Measurements from ENCODE around the gene BAG2.

Gene BAG2

DNA sequence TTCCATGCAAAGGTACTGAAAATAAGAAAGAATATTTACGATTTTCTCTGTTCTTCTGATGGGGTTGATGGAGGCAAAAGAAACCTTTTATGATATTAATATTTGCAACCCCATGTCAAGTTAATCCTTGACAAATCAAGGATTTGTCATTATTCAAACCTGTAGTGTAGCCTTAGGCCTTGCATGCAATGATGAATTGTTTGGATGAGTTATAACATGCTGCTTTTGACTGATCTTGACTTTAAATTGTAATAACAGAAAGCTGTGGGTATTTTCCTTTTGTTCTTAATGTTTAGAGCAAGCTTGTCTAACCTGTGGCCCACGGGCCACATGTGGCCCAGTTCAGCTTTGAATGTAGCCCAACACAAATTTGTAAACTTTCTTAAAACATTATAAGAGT lies 13.0 kb upstream of the BAG2 start:
- Mint-ChIP-seq H3K9me3 (peaks cover 4% of the 10 kb centered on the region), H3K4me3 (no peak overlapping the region), H3K27ac (no peak overlapping the region), H3K4me1 (peaks cover 9% of the 10 kb centered on the region), H3K27me3 (no peaks in the 10 kb centered on the region), H3K36me3 (ENCODE audit: low read depth) (peaks cover 36% of the 10 kb centered on the region)
- DNase-seq: no peak
- no peak for ATAC-seq

DNA sequence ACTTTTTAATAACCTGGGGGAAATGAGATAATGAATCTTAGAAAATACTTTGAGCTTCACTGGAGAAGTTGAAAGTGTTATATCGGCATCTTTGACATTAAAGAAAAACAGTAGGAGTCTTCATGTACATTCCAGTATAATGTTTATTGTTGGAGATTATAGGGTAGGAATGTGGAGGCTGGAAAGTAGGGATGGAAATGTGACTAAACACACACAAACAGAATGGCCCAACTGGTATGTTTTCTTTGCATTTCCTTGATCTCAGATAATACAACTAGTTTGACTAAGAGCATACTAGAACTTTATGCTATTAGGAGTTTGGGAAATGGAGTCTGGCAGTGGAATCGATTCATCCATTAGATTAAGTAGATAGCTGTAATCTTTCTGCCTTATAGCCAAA lies 10.1 kb upstream of the BAG2 start:
- DNase-seq (no peak), ATAC-seq (no peak)
- H3K4me3 Mint-ChIP-seq: no peak overlapping the region
- H3K4me1 Mint-ChIP-seq: peaks cover 9% of the 10 kb centered on the region
- H3K27me3 Mint-ChIP-seq: no peaks in the 10 kb centered on the region
- H3K9me3 Mint-ChIP-seq: peaks cover 16% of the 10 kb centered on the region
- no peak overlapping the region for H3K27ac Mint-ChIP-seq
- peaks cover 50% of the 10 kb centered on the region for H3K36me3 Mint-ChIP-seq (ENCODE audit: low read depth)

- Mint-ChIP-seq H3K27me3 (no peaks in the 10 kb centered on the region), H3K36me3 (ENCODE audit: low read depth) (peaks cover 53% of the 10 kb centered on the region), H3K4me3 (no peak overlapping the region), H3K4me1 (peaks cover 9% of the 10 kb centered on the region), H3K9me3 (peaks cover 16% of the 10 kb centered on the region), H3K27ac (no peak overlapping the region)
- ATAC-seq (no peak), DNase-seq (no peak)
These were observed 9.6 kb upstream of the BAG2 start for GRCh38 chr6:57162516-57162915.

- H3K27ac Mint-ChIP-seq: no peak overlapping the region
- ATAC-seq: no peak
These were observed 8.2 kb upstream of the BAG2 start for GRCh38 chr6:57163956-57164355.

GRCh38 chr6:57165080-57165479 lies 7.0 kb upstream of the BAG2 start:
- peaks cover 46% of the 10 kb centered on the region for H3K36me3 Mint-ChIP-seq (ENCODE audit: low read depth)
- no peaks in the 10 kb centered on the region for H3K27me3 Mint-ChIP-seq
- H3K9me3 Mint-ChIP-seq: peaks cover 16% of the 10 kb centered on the region
- H3K4me1 Mint-ChIP-seq: no peaks in the 10 kb centered on the region
- ATAC-seq (no peak), DNase-seq (no peak)
- H3K4me3 Mint-ChIP-seq: no peak overlapping the region
- H3K27ac Mint-ChIP-seq: no peak overlapping the region

More at GRCh38 chr6:57163956-57164355, 8.2 kb upstream of the BAG2 start:
- H3K9me3 Mint-ChIP-seq: peaks cover 16% of the 10 kb centered on the region
- no peaks in the 10 kb centered on the region for H3K4me1 Mint-ChIP-seq
- DNase-seq: no peak
- peaks cover 48% of the 10 kb centered on the region for H3K36me3 Mint-ChIP-seq (ENCODE audit: low read depth)
- H3K27me3 Mint-ChIP-seq: no peaks in the 10 kb centered on the region
- no peak overlapping the region for H3K4me3 Mint-ChIP-seq

- DNase-seq (peak; percentile 31), ATAC-seq (no peak)
- Mint-ChIP-seq H3K9me3 (no peaks in the 10 kb centered on the region), H3K4me1 (peaks cover 33% of the 10 kb centered on the region), H3K27ac (peak overlapping the region; percentile 90), H3K4me3 (peak overlapping the region; percentile 91), H3K36me3 (ENCODE audit: low read depth) (peaks cover 5% of the 10 kb centered on the region), H3K27me3 (no peaks in the 10 kb centered on the region)
These were observed 1.1 kb downstream of the BAG2 start for GRCh38 chr6:57173056-57173885.

DNA sequence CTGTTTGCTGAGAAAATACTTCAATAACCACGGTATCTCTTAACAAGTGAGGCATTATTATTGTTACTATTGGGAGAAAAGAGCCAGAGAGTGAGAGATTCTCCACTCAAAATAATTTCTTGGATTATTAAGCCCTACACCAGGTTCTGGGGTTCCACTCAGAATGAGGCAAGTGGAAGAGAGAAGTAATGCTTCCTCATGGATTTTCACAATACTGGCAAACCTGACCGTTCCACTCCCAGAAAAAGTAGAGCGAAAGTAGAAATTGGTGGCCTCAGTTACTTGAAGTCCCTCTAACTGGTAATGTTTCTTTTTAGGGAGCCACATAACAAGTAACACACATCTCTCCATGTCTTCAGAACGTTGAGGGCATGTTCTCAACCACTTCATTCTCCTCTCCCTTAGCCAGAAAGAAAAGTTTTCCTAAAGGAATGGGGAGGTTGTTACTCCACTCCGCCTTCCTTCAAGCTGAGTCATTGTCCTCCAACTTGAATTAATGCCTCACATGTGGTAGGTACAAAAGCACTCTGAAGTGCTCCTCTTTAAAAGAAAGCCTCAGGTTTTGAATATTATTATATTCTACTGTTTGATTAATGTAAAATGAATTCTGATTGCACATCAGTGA lies 1.9 kb downstream of the BAG2 start:
- Mint-ChIP-seq H3K36me3 (ENCODE audit: low read depth) (peaks cover 7% of the 10 kb centered on the region), H3K27ac (peak overlapping the region; percentile 47), H3K27me3 (no peaks in the 10 kb centered on the region), H3K9me3 (no peaks in the 10 kb centered on the region), H3K4me1 (peaks cover 33% of the 10 kb centered on the region), H3K4me3 (peak overlapping the region; percentile 91)
- ATAC-seq (no peak), DNase-seq (no peak)

DNA sequence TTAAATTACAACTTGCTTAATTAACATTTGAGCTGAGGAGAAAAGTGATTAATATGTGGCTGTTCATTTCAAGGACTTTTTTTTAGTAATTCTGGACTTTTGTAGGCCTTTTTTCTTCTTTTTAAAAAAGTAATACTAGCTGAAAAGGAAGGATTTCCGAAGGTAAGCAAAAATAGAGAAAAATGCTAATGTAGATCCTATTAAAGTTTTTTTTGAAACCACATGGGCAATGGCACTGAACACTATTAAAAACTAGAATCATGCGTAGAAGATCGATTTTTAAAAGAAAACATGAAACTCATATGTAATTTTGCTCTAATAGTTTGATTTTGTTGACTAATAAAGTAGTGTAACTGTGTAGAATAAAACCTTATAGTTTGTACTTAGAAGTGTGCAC lies 2.4 kb downstream of the BAG2 start:
- H3K36me3 Mint-ChIP-seq (ENCODE audit: low read depth): peaks cover 7% of the 10 kb centered on the region
- DNase-seq: no peak
- no peak overlapping the region for H3K27ac Mint-ChIP-seq
- H3K4me1 Mint-ChIP-seq: peaks cover 33% of the 10 kb centered on the region
- no peaks in the 10 kb centered on the region for H3K27me3 Mint-ChIP-seq
- peak overlapping the region; percentile 91 for H3K4me3 Mint-ChIP-seq
- ATAC-seq: no peak
- no peaks in the 10 kb centered on the region for H3K9me3 Mint-ChIP-seq

DNA sequence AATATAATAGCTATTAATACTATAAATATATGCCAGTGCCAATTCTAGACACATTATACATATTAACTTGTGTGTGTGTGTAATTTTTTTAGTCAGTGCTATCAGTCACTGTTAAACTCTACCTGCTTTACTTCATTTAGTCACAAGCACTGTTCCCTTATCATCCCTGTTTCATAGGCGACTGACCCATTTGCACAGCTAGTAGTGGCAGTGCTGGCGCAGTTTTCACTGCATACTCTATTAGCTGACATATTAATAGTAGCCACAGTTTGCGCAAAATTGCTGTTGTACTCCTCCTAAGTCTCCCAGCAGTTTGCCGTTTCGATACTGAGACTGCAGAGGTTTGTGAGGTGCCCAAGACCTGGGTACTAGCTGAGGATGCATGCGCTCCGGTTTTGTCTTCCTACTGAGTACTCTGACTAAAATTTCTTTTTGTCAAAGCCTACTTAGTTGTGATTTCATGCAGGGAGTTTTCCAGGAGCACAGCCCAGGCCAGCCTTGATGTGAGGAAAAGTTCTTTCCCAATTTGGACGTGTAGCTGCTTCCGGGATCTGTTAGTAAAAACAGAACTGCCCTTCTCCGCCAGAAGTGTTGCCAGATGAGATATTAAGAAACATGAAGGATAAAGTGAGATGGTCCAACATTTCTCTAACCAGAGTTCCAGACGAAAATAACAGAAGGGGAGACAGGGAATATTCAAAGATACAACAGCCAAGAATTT lies 5.6 kb downstream of the BAG2 start:
- ATAC-seq (no peak), DNase-seq (no peak)
- peaks cover 10% of the 10 kb centered on the region for H3K36me3 Mint-ChIP-seq (ENCODE audit: low read depth)
- H3K4me1 Mint-ChIP-seq: peaks cover 25% of the 10 kb centered on the region
- H3K9me3 Mint-ChIP-seq: no peaks in the 10 kb centered on the region
- no peak overlapping the region for H3K27ac Mint-ChIP-seq
- H3K4me3 Mint-ChIP-seq: no peak overlapping the region
- no peaks in the 10 kb centered on the region for H3K27me3 Mint-ChIP-seq

DNA sequence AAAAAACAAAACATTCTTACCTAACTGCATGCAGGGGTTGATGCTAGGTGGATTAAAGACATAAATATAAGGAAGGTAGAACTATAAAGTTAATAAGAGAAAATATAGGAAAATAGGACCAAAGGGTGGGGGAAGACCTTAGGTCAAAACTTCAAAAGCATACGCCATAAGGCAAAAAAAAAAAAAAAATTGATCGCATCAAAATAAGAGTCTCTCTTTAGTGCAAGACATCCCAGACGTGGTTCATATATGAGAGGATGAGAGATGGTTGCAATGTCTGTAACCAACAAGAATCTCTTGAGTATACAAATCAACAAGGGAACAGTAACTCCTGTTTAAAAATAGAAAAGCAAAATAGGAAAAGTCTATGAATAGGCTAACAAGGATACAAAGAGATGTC lies 8.5 kb downstream of the BAG2 start:
- Mint-ChIP-seq H3K4me3 (no peak overlapping the region), H3K4me1 (peaks cover 3% of the 10 kb centered on the region), H3K9me3 (no peaks in the 10 kb centered on the region), H3K27ac (no peak overlapping the region), H3K27me3 (no peaks in the 10 kb centered on the region), H3K36me3 (ENCODE audit: low read depth) (peaks cover 25% of the 10 kb centered on the region)
- DNase-seq: no peak
- ATAC-seq: no peak

GRCh38 chr6:57182017-57182432 lies 9.9 kb downstream of the BAG2 start:
- no peaks in the 10 kb centered on the region for H3K27me3 Mint-ChIP-seq
- peaks cover 28% of the 10 kb centered on the region for H3K36me3 Mint-ChIP-seq (ENCODE audit: low read depth)
- no peak overlapping the region for H3K4me3 Mint-ChIP-seq
- DNase-seq (no peak), ATAC-seq (no peak)
- H3K9me3 Mint-ChIP-seq: no peaks in the 10 kb centered on the region
- H3K27ac Mint-ChIP-seq: no peak overlapping the region
- H3K4me1 Mint-ChIP-seq: peaks cover 3% of the 10 kb centered on the region

DNA sequence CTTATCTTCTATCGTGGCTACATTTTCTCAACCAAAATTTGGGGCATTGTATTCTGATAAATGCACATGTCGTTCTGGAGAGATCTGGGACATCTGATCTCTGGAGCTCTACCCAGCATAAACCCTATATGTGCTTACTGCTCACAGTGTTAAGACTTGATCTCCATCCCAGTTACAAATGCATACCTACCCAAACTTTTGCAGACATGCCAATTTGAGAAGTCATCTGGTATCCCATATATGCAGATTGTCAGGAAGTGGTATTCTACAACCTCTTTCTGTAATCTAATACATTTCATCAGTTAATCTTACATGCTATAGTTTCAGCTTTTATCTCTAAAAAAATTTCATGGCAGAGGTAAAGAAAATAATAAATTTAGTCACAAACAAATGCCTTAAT lies 11.2 kb downstream of the BAG2 start:
- H3K4me1 Mint-ChIP-seq: no peaks in the 10 kb centered on the region
- H3K9me3 Mint-ChIP-seq: no peaks in the 10 kb centered on the region
- ATAC-seq: no peak
- peaks cover 28% of the 10 kb centered on the region for H3K36me3 Mint-ChIP-seq (ENCODE audit: low read depth)
- no peak overlapping the region for H3K27ac Mint-ChIP-seq
- H3K27me3 Mint-ChIP-seq: no peaks in the 10 kb centered on the region
- no peak overlapping the region for H3K4me3 Mint-ChIP-seq
- no peak for DNase-seq

DNA sequence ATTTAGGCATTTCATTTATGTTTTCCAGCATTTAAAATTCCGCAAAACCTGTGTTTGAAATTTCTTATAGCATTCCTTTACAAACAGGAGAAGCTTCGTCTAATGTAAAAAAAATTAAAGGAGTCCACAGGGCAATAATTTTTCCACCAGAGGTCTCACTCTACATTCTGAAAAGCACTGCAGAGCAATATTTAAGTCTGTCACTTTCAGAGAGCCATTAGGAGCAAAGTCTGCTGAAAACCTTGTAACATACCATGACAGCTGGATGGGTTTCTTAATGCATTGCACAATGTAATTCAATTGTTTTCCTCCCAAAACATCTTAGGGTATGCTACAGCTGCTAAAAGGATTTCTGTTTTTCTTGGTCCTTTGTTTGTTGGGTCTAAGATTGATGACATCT lies 18.0 kb downstream of the BAG2 start:
- H3K4me3 Mint-ChIP-seq: no peak overlapping the region
- ATAC-seq (no peak), DNase-seq (no peak)
- no peaks in the 10 kb centered on the region for H3K27me3 Mint-ChIP-seq
- peaks cover 13% of the 10 kb centered on the region for H3K36me3 Mint-ChIP-seq (ENCODE audit: low read depth)
- H3K27ac Mint-ChIP-seq: no peak overlapping the region
- no peaks in the 10 kb centered on the region for H3K9me3 Mint-ChIP-seq
- H3K4me1 Mint-ChIP-seq: no peaks in the 10 kb centered on the region

GRCh38 chr6:57193177-57193576 lies 21.1 kb downstream of the BAG2 start:
- DNase-seq (no peak), ATAC-seq (no peak)
- H3K27ac Mint-ChIP-seq: no peak overlapping the region

GRCh38 chr6:57195457-57195856 lies 23.3 kb downstream of the BAG2 start:
- no peak overlapping the region for H3K27ac Mint-ChIP-seq
- ATAC-seq: no peak
- no peak overlapping the region for H3K4me3 Mint-ChIP-seq
- no peaks in the 10 kb centered on the region for H3K27me3 Mint-ChIP-seq
- no peaks in the 10 kb centered on the region for H3K4me1 Mint-ChIP-seq
- no peak for DNase-seq
- H3K9me3 Mint-ChIP-seq: no peaks in the 10 kb centered on the region
- H3K36me3 Mint-ChIP-seq (ENCODE audit: low read depth): peaks cover 3% of the 10 kb centered on the region

More at GRCh38 chr6:57193177-57193576, 21.1 kb downstream of the BAG2 start:
- Mint-ChIP-seq H3K36me3 (ENCODE audit: low read depth) (peaks cover 3% of the 10 kb centered on the region), H3K4me3 (no peak overlapping the region), H3K4me1 (no peaks in the 10 kb centered on the region), H3K9me3 (no peaks in the 10 kb centered on the region), H3K27me3 (no peaks in the 10 kb centered on the region)
